Hepatocyte (in vitro differentiated cells): Measurements from ENCODE around the gene TBC1D7. TPM values are rescaled to one million over a fixed set of nuclear protein-coding genes. Genes with fewer than 3 reads are reported as not detected.

Experiments
- DNase-seq: peaks from one replicate; pipeline ENCODE4 v3.0.0-alpha.2; 2016; ENCODE audit warnings: low spot score
- H2AFZ ChIP-seq: fragments of 200-600 bp; sonication (generic); 2 replicates; pipeline ENCODE4 v1.6.0; 2016; ENCODE audit warnings: antibody characterized with exemption, mild to moderate bottlenecking
- H3K27ac ChIP-seq: fragments of 200-600 bp; sonication (generic); 2 replicates; pipeline ENCODE4 v1.5.1; 2016; ENCODE audit warnings: mild to moderate bottlenecking
- H3K27me3 ChIP-seq: fragments of 200-600 bp; sonication (generic); 2 replicates; pipeline ENCODE4 v1.6.1; 2016
- H3K36me3 ChIP-seq: fragments of 200-600 bp; sonication (generic); replicated peaks from 2 replicates; pipeline ENCODE4 v1.5.1; 2016; ENCODE audit warnings: low read depth; ENCODE audit not compliant: insufficient read depth
- H3K4me1 ChIP-seq: fragments of 200-600 bp; sonication (generic); 2 replicates; pipeline ENCODE4 v1.5.1; 2016; ENCODE audit warnings: mild to moderate bottlenecking, moderate library complexity; ENCODE audit not compliant: insufficient read depth
- H3K4me2 ChIP-seq: fragments of 200-600 bp; sonication (generic); 2 replicates; pipeline ENCODE4 v1.6.0; 2016
- H3K4me3 ChIP-seq: fragments of 200-600 bp; sonication (generic); 2 replicates; pipeline ENCODE4 v1.5.1; 2016; ENCODE audit warnings: mild to moderate bottlenecking
- H3K79me2 ChIP-seq: fragments of 200-600 bp; sonication (generic); 2 replicates; pipeline ENCODE4 v1.6.0; 2017; ENCODE audit warnings: mild to moderate bottlenecking
- H3K9me2 ChIP-seq: fragments of 200-600 bp; sonication (generic); replicated peaks from 2 replicates; pipeline ENCODE4 v1.6.0; 2017; ENCODE audit warnings: mild to moderate bottlenecking; ENCODE audit not compliant: insufficient read depth
- H3K9me3 ChIP-seq: fragments of 200-600 bp; sonication (generic); 2 replicates; pipeline ENCODE4 v1.5.1; 2016; ENCODE audit warnings: low read depth, mild to moderate bottlenecking
- H4K20me1 ChIP-seq: fragments of 200-600 bp; sonication (generic); 2 replicates; pipeline ENCODE4 v1.6.0; 2016; ENCODE audit warnings: mild to moderate bottlenecking; ENCODE audit not compliant: insufficient read depth, poor library complexity, severe bottlenecking
- CTCF ChIP-seq: fragments of 200-600 bp; sonication (generic); IDR thresholded peaks from 2 replicates; pipeline ENCODE4 v1.5.1; 2016; ENCODE audit warnings: antibody characterized with exemption, mild to moderate bottlenecking; ENCODE audit not compliant: poor library complexity
- EZH2 ChIP-seq: fragments of 200-600 bp; sonication (generic); IDR thresholded peaks from 2 replicates; pipeline ENCODE4 v1.6.1; 2016; ENCODE audit warnings: antibody characterized with exemption, mild to moderate bottlenecking, borderline replicate concordance
- EZH2phosphoT487 ChIP-seq: fragments of 200-600 bp; sonication (generic); IDR thresholded peaks from one replicate; pipeline ENCODE4 v1.6.1; 2018; ENCODE audit warnings: antibody characterized with exemption, mild to moderate bottlenecking, low read depth, moderate library complexity; ENCODE audit not compliant: unreplicated experiment, severe bottlenecking
- WGBS: methylation state at CpG from one replicate; pipeline ENCODE4 v1.1.6; 2016; ENCODE audit warnings: low lambda C conversion rate; ENCODE audit errors: missing lambda C conversion rate; 5-methylcytosine and 5-hydroxymethylcytosine counted together
- polyA plus RNA-seq: library from polyadenylated mRNA; unstranded; fragments of >200 nt; fragmentation: Nextera tagmentation; extraction: Ambion mirVana; gene quantifications from 2 replicates; pipeline ENCODE4 v1.2.1, GENCODE V29; 2016
- total RNA-seq: library from RNA; depleted of rRNA; stranded (reverse); fragments of >200 nt; gene quantifications from 2 replicates; pipeline ENCODE4 v1.2.3, GENCODE V29; 2014

The TBC1D7 gene
- total and polyA plus RNA-seq, 2 experiments from 2014 or later, result 15.5 to 28.3 TPM

GRCh38 chr6:13299918-13300317 is 28.4 kb downstream of the TBC1D7 start:
- WGBS, result 83% methylated on average over 6 of the region's 6 CpGs
- no peaks in the 10 kb centered on the region for H3K36me3 ChIP-seq

GRCh38 chr6:13299403-13299821 is 28.9 kb downstream of the TBC1D7 start:
- H3K27me3 ChIP-seq, result no peaks in the 10 kb centered on the region
- H3K27ac ChIP-seq, result no peak overlapping the region
- H4K20me1 ChIP-seq, result no peaks in the 10 kb centered on the region
- H3K9me2 ChIP-seq, result no peaks in the 10 kb centered on the region
- H3K9me3 ChIP-seq, result no peaks in the 10 kb centered on the region
- H3K4me2 ChIP-seq, result no peak overlapping the region
- no peak overlapping the region for H2AFZ ChIP-seq
- H3K4me1 ChIP-seq, result no peaks in the 10 kb centered on the region
- TF ChIP-seq CTCF (no peak), EZH2phosphoT487 (no peak), EZH2 (no peak)
- 99% methylated on average over 11 of the region's 11 CpGs for WGBS
- H3K79me2 ChIP-seq, result no peaks in the 10 kb centered on the region
- H3K36me3 ChIP-seq, result no peaks in the 10 kb centered on the region
- H3K4me3 ChIP-seq, result no peak overlapping the region
- DNase-seq, result no peak

More at GRCh38 chr6:13299918-13300317, 28.4 kb downstream of the TBC1D7 start:
- Histone ChIP-seq H4K20me1 (no peaks in the 10 kb centered on the region), H3K79me2 (no peaks in the 10 kb centered on the region), H3K27me3 (no peaks in the 10 kb centered on the region), H3K9me2 (no peaks in the 10 kb centered on the region), H3K9me3 (no peaks in the 10 kb centered on the region), H3K4me3 (no peak overlapping the region), H3K27ac (no peak overlapping the region), H3K4me1 (no peaks in the 10 kb centered on the region), H3K4me2 (no peak overlapping the region), H2AFZ (no peak overlapping the region)
- no peak for DNase-seq
- TF ChIP-seq EZH2 (no peak), CTCF (no peak), EZH2phosphoT487 (no peak)

GRCh38 chr6:13298446-13298845 is 29.9 kb downstream of the TBC1D7 start:
- WGBS, result 90% methylated on average over 3 of the region's 3 CpGs
- Histone ChIP-seq H3K4me1 (no peaks in the 10 kb centered on the region), H4K20me1 (no peaks in the 10 kb centered on the region), H3K4me3 (no peak overlapping the region), H3K27me3 (no peaks in the 10 kb centered on the region), H3K79me2 (no peaks in the 10 kb centered on the region), H3K9me3 (no peaks in the 10 kb centered on the region), H3K9me2 (no peaks in the 10 kb centered on the region), H2AFZ (no peak overlapping the region), H3K27ac (no peak overlapping the region), H3K36me3 (no peaks in the 10 kb centered on the region), H3K4me2 (no peak overlapping the region)
- TF ChIP-seq EZH2phosphoT487 (no peak), EZH2 (no peak), CTCF (no peak)
- no peak for DNase-seq

GRCh38 chr6:13297391-13297790 is 30.9 kb downstream of the TBC1D7 start:
- no peak overlapping the region for H2AFZ ChIP-seq
- H3K79me2 ChIP-seq, result no peaks in the 10 kb centered on the region
- DNase-seq, result no peak
- no peaks in the 10 kb centered on the region for H3K4me1 ChIP-seq
- no peaks in the 10 kb centered on the region for H3K9me2 ChIP-seq
- no peak overlapping the region for H3K4me3 ChIP-seq
- no peaks in the 10 kb centered on the region for H3K9me3 ChIP-seq
- H3K27me3 ChIP-seq, result no peaks in the 10 kb centered on the region
- no peaks in the 10 kb centered on the region for H4K20me1 ChIP-seq
- H3K4me2 ChIP-seq, result no peak overlapping the region
- H3K27ac ChIP-seq, result no peak overlapping the region
- H3K36me3 ChIP-seq, result no peaks in the 10 kb centered on the region
- TF ChIP-seq CTCF (no peak), EZH2 (no peak), EZH2phosphoT487 (no peak)
- 97% methylated on average over 5 of the region's 5 CpGs for WGBS
